IPS-18c (cell line): ENCODE measurements around the gene KRT86.

Source experiments
- H3K4me3 ChIP-seq: 2 replicates; pipeline ENCODE4 v1.7.0; 2013; ENCODE audit warnings: low read depth, mild to moderate bottlenecking, low read length, moderate library complexity; ENCODE audit not compliant: insufficient read depth
- H3K9me3 ChIP-seq: one replicate; pipeline ENCODE4 v1.6.1; 2013; ENCODE audit warnings: mild to moderate bottlenecking, low read length, moderate library complexity; ENCODE audit not compliant: control insufficient read depth, insufficient read depth

KRT86 gene

GRCh38 chr12:52274521-52275120 is at the start of gene KRT86:
TSS of gene KRT86 (plus strand) at chr12:52274645. CDS start at chr12:52301917, 27,272 bp downstream.
- Histone ChIP-seq H3K4me3 (no peak within 1 kb of the TSS), H3K9me3 (no peaks in the 10 kb centered on the region)

- Histone ChIP-seq H3K4me3 (no peak overlapping the region), H3K9me3 (no peaks in the 10 kb centered on the region)
These were observed 48.7 kb upstream of the KRT86 start for GRCh38 chr12:52225752-52226151.

DNA sequence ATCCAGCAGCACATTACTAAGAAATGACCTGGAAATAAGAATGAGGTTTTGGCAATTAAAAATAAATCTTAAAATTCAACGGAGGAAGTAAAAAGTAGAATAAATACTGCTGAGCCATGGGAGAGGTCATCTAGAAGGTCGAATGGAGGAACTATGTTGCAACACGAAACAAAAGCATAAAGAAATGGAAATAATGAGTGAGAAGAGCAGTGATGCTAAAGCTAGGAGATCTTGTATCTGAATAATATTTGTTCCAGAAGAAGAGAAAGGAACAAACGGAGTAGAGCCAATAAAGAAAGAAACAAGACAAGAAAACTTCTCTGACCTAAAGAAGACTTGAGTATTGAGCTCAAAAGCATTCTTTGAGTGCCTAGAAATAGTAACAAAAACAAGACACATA is 48.0 kb upstream of the KRT86 start:
- Histone ChIP-seq H3K4me3 (no peak overlapping the region), H3K9me3 (no peaks in the 10 kb centered on the region)

GRCh38 chr12:52227606-52228166 is 46.8 kb upstream of the KRT86 start:
- H3K4me3 ChIP-seq: no peak overlapping the region
- no peaks in the 10 kb centered on the region for H3K9me3 ChIP-seq

GRCh38 chr12:52228366-52228765 is 46.1 kb upstream of the KRT86 start:
- no peaks in the 10 kb centered on the region for H3K9me3 ChIP-seq
- no peak overlapping the region for H3K4me3 ChIP-seq

GRCh38 chr12:52228931-52229330 is 45.5 kb upstream of the KRT86 start:
- no peak overlapping the region for H3K4me3 ChIP-seq

DNA sequence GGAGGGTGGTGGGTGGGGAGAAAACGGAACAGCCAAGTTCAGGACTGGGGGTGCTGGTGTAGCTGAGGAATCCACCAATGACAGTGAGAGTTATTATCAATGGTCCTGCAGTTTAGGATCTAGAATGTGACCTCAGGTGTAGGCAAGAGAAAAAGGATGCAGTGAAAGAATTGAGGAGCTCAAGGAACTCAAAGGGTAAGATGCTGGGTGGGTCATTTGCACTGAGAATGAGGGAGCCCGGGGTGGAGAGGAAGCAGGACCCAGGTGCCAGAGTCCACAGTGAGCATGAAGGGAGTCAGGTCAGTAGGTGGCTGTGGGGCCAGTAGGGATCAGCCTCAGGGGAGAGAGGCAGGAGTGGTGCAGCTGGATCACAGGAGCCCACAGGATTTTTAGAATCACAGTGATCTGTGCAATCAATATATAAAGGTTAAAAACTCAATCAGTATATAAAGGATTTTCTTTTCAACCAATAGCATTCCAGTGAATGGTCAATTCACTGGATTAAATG is 44.6 kb upstream of the KRT86 start:
- Histone ChIP-seq H3K9me3 (no peaks in the 10 kb centered on the region), H3K4me3 (no peak overlapping the region)

More at GRCh38 chr12:52228931-52229330, 45.5 kb upstream of the KRT86 start:
- no peaks in the 10 kb centered on the region for H3K9me3 ChIP-seq

DNA sequence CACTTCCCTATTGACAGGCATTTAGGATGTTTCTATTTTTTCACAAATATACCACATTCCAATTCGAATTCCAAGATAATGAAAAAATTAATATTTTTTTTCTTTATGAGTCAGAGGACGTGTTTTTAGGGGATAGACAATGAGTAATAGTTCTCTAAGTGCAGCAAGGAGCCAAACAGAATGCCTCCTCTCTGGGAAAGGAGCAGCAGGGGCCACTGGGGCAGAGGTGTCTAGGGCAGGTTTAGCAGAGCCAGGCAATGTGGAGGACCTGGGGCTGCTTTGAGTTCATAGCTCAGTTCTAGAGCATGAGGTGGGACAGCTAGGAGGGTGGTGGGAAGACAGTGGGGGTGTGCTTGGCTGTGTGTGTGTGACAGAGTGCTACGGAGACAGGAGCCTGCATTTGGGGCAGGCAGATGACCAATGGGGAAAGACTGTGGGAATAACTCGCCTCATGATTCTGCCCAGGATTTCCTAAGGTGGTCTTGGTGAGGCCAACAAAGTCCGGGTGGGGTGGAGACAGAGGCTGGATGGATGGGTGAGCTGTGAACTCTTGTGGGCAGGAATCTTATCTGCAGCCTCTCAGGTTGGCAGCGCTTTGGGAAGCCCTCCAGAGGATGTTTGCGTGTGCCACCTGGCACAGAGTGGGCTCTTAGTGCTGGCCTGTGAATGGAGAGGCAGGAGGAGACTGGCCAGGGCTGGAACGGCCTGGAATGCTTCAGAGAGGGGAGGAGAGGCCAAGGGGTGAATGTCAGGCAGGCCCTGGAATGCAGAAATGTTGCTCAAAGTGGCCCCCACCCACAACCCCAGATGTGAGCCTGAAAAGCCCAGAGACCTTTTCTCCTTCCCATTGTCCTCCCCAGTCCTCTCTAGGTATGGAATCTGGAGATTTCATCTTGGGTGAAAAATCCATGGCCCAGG is 43.8 kb upstream of the KRT86 start:
- no peak overlapping the region for H3K4me3 ChIP-seq
- no peaks in the 10 kb centered on the region for H3K9me3 ChIP-seq

DNA sequence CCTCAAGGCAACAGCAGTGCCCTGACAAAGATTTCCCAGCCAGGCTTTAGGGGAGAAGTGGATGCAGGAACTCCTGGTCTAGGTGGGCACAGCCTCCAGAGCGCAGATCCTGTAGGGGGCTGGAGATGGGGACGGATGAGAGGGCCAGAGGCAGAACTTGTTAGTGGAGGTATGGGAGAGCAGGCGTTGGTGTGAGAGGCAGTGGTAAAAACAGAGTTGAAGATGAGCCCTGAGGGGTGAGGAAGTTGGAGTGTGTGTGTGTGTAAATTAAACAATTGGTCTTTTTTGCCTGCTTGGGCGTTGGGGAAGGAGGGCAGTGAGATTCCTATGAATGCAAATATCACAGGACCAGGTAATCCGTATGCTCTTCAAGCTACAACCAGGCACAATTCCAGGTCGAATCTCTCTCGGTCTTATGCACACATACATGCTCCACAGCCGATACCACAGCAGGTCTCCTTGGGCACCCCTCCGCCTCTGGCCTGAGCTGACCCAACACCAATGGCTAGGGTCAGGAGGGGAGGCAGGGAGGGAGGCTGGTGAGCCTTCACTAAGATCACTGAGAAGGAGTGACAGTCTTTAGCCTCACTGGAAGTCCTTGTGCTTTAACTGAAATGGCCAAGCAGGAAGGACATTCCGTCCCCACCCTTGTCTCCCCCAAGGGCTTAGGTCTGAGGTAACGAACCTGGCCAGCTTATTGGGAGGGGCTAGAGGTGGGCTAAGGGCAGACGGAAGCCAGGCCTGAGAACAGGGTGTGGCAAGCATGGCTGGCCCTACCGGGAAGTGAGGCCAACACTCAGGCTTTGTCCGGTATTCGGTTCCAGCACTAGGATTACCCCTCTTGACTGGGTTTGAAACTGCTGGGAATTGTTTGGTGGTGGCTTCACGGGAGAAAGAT is 42.9 kb upstream of the KRT86 start:
- H3K4me3 ChIP-seq: no peak overlapping the region
- H3K9me3 ChIP-seq: no peaks in the 10 kb centered on the region

GRCh38 chr12:52232203-52232673 is 42.2 kb upstream of the KRT86 start:
- H3K9me3 ChIP-seq: no peaks in the 10 kb centered on the region
- H3K4me3 ChIP-seq: no peak overlapping the region

DNA sequence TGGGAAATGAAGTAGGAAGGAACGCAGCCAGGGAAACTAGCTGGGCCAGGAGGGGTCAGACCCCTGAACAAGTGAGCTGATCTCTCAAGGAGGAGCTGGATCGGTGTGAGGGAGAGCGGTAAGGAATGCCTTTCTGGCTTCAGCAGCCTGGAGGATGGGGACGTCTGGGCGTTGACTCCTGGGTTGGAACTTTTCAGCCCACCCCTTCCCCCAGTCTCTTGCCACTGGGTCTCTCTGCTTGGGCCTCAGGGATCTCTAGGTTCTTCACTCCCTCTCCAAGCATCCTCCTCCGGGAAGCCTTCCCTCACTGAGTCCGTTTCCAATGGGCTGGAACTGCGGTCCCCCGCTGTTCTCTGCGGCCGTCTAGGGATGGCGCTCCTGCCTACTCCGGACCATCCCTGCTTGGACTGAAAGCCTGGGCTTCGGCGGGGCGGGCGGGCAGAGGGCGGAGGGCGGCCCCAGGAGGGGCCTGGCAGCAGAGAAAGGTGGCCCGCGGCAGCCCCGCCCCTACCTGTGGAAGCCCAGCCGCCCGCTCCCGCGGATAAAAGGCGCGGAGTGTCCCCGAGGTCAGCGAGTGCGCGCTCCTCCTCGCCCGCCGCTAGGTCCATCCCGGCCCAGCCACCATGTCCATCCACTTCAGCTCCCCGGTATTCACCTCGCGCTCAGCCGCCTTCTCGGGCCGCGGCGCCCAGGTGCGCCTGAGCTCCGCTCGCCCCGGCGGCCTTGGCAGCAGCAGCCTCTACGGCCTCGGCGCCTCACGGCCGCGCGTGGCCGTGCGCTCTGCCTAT is 41.6 kb upstream of the KRT86 start, which contains the start of gene KRT7:
TSS of gene KRT7 (plus strand) at position 570 of the 788 bp plus-strand sequence. CDS start at position 624, 54 bp downstream.
- H3K4me3 ChIP-seq: peak within 1 kb of the TSS; percentile 58
- no peaks in the 10 kb centered on the region for H3K9me3 ChIP-seq

GRCh38 chr12:52233462-52234207 is 40.8 kb upstream of the KRT86 start:
- peak overlapping the region; percentile 58 for H3K4me3 ChIP-seq
- H3K9me3 ChIP-seq: no peaks in the 10 kb centered on the region

- H3K9me3 ChIP-seq: no peaks in the 10 kb centered on the region
- H3K4me3 ChIP-seq: no peak overlapping the region
These were observed 40.1 kb upstream of the KRT86 start for GRCh38 chr12:52234223-52234810.

DNA sequence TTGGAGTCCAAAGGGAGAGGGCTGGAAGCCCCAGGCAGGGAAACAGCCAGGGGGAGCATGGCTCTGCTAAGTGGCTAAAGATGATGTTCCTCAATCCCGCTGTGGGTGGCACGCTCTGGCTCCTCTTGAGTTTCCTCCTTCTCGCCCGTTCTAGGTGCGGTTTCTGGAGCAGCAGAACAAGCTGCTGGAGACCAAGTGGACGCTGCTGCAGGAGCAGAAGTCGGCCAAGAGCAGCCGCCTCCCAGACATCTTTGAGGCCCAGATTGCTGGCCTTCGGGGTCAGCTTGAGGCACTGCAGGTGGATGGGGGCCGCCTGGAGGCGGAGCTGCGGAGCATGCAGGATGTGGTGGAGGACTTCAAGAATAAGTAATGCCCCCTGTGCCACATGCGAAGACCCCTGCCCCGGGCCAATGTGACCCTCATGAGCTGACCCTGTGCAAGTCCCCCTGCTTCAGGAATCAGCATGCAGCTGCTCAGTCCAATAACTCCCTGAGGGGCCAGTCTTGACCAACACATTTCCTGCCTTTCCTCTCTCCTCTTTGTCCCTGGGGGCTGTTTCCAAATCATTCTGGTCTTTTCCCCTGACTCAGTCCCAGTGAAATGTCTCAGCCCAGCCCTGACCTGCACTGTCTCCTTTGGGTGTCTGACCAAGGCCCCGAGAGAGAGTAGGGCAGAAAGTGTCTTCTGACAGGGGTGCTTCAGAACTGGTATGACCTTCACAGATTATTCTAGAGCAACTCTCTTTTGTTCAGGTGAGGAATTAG is 39.3 kb upstream of the KRT86 start:
- no peak overlapping the region for H3K4me3 ChIP-seq

More for the DNA sequence above, 39.3 kb upstream of the KRT86 start:
- no peaks in the 10 kb centered on the region for H3K9me3 ChIP-seq
